Measurements from ENCODE around the gene ABCA9. TPM values are rescaled to one million over a fixed set of nuclear protein-coding genes. Genes with fewer than 3 reads are reported as not detected.

The ABCA9 gene
- polyA plus RNA-seq, 2 of the 4 experiments (the other 2 are of a cell fraction): 0.01 TPM; not detected in 1

DNA sequence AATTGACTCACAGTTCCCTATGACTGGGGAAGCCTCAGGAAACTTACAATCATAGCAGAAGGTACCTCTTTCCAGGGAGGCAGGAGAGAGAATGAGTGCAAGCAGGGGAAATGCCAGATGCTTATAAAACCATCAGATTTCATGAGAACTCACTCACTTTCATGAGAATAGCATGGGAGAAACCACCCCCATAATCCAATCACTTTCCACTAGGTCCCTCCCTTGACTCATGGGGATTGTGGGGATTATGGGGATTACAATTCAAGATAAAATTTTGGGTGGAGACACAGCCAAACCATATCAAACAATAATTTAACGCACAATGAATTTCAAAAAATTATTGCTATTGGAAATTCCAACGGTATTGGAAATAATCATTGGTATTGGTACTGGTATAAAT lies 15.1 kb downstream of the ABCA9 start:
- DNase-seq (ENCODE audit: low read depth in 1 of 2, low spot score in 1 of 2) (no peak), FAIRE-seq (no peak), ATAC-seq (no peak)
- TF ChIP-seq, protein P1, sequence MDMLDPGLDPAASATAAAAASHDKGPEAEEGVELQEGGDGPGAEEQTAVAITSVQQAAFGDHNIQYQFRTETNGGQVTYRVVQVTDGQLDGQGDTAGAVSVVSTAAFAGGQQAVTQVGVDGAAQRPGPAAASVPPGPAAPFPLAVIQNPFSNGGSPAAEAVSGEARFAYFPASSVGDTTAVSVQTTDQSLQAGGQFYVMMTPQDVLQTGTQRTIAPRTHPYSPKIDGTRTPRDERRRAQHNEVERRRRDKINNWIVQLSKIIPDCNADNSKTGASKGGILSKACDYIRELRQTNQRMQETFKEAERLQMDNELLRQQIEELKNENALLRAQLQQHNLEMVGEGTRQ (IDR thresholded peaks at IDR 0.05): no peak
- TF ChIP-seq, protein P2, sequence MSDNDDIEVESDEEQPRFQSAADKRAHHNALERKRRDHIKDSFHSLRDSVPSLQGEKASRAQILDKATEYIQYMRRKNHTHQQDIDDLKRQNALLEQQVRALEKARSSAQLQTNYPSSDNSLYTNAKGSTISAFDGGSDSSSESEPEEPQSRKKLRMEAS (IDR thresholded peaks at IDR 0.05): no peak
- TF ChIP-seq HEYL (CRISPR knock-in tag; IDR thresholded peaks at IDR 0.05) (no peak), RARB (CRISPR knock-in tag; IDR thresholded peaks at IDR 0.05) (no peak), SMC3 (IDR thresholded peaks at IDR 0.05) (no peak), NFE2L2 (conservative IDR thresholded peaks at IDR 0.05; ENCODE audit: low read length) (no peak), SREBF2 (IDR thresholded peaks at IDR 0.05) (no peak), CEBPB (IDR thresholded peaks at IDR 0.05) (no peak), HOXA7 (CRISPR knock-in tag; IDR thresholded peaks at IDR 0.05) (no peak), RAD21 (conservative IDR thresholded peaks at IDR 0.05 in 1 of 2, IDR thresholded peaks at IDR 0.05 in 1 of 2) (no peak)
- TF ChIP-seq, protein P3, sequence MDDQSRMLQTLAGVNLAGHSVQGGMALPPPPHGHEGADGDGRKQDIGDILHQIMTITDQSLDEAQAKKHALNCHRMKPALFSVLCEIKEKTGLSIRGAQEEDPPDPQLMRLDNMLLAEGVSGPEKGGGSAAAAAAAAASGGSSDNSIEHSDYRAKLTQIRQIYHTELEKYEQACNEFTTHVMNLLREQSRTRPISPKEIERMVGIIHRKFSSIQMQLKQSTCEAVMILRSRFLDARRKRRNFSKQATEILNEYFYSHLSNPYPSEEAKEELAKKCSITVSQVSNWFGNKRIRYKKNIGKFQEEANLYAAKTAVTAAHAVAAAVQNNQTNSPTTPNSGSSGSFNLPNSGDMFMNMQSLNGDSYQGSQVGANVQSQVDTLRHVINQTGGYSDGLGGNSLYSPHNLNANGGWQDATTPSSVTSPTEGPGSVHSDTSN (IDR thresholded peaks at IDR 0.05): no peak
- TF ChIP-seq, protein P4, sequence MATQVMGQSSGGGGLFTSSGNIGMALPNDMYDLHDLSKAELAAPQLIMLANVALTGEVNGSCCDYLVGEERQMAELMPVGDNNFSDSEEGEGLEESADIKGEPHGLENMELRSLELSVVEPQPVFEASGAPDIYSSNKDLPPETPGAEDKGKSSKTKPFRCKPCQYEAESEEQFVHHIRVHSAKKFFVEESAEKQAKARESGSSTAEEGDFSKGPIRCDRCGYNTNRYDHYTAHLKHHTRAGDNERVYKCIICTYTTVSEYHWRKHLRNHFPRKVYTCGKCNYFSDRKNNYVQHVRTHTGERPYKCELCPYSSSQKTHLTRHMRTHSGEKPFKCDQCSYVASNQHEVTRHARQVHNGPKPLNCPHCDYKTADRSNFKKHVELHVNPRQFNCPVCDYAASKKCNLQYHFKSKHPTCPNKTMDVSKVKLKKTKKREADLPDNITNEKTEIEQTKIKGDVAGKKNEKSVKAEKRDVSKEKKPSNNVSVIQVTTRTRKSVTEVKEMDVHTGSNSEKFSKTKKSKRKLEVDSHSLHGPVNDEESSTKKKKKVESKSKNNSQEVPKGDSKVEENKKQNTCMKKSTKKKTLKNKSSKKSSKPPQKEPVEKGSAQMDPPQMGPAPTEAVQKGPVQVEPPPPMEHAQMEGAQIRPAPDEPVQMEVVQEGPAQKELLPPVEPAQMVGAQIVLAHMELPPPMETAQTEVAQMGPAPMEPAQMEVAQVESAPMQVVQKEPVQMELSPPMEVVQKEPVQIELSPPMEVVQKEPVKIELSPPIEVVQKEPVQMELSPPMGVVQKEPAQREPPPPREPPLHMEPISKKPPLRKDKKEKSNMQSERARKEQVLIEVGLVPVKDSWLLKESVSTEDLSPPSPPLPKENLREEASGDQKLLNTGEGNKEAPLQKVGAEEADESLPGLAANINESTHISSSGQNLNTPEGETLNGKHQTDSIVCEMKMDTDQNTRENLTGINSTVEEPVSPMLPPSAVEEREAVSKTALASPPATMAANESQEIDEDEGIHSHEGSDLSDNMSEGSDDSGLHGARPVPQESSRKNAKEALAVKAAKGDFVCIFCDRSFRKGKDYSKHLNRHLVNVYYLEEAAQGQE (IDR thresholded peaks at IDR 0.05): no peak
- Histone ChIP-seq H3K27ac (no peak overlapping the region), H3K9me3 (no peaks in the 10 kb centered on the region), H3K4me1 (no peaks in the 10 kb centered on the region; the same call in 2 of the 3 replicates), H3K4me3 (no peak overlapping the region), H3K4me2 (no peak overlapping the region)
- WGBS (ENCODE audit: missing lambda C conversion rate): 54% methylated on average over 2 of the region's 2 CpGs
- ChIA-PET POLR2A (no interaction called here), CTCF (no interaction called here)

DNA sequence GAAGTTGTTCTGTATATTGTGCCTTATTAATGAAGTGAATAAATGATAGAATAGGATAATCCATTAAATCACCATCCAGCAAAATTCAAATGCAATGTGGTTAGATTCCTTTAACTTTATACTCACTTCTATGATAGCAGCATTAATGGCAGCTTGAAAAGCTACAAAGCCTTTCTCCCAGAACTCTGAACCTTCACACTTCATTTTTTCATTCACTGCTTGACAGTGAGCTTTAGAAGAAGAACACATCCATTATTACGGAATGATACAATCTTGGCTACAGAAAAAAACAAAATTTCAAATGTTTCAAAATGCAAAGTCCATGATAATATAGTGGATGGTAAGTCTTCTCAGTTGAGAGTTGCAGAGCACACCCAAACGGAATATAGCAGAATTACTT lies 16.4 kb downstream of the ABCA9 start:
- H3K4me3 ChIP-seq: no peak overlapping the region
- H3K4me2 ChIP-seq: no peak overlapping the region
- FAIRE-seq: no peak
- no peak overlapping the region for H3K27ac ChIP-seq
- CTCF ChIA-PET: interaction anchor here (1.1 kb wide), 1 partner anchor 265 kb away, joined by 3 read pairs; no protein-coding TSS in a partner anchor
- no peak for ATAC-seq
- TF ChIP-seq ESRRA (IDR thresholded peaks at IDR 0.05; ENCODE audit: borderline replicate concordance, low read length) (no peak), CEBPB (IDR thresholded peaks at IDR 0.05) (no peak), HDAC2 (IDR thresholded peaks at IDR 0.05) (no peak), EP300 (IDR thresholded peaks at IDR 0.05) (no peak), TFCP2L1 (CRISPR knock-in tag; IDR thresholded peaks at IDR 0.05) (no peak), RAD21 (conservative IDR thresholded peaks at IDR 0.05 in 1 of 2, IDR thresholded peaks at IDR 0.05 in 1 of 2) (no peak), ZFP36 (IDR thresholded peaks at IDR 0.05; ENCODE audit: borderline replicate concordance, partially characterized antibody) (no peak), MAFK (IDR thresholded peaks at IDR 0.05; ENCODE audit: partially characterized antibody) (no peak), POLR2A (IDR thresholded peaks at IDR 0.05; ENCODE audit: low read length) (no peak), GATA3 (IDR thresholded peaks at IDR 0.05; ENCODE audit: borderline replicate concordance) (no peak)
- TF ChIP-seq, protein P5, sequence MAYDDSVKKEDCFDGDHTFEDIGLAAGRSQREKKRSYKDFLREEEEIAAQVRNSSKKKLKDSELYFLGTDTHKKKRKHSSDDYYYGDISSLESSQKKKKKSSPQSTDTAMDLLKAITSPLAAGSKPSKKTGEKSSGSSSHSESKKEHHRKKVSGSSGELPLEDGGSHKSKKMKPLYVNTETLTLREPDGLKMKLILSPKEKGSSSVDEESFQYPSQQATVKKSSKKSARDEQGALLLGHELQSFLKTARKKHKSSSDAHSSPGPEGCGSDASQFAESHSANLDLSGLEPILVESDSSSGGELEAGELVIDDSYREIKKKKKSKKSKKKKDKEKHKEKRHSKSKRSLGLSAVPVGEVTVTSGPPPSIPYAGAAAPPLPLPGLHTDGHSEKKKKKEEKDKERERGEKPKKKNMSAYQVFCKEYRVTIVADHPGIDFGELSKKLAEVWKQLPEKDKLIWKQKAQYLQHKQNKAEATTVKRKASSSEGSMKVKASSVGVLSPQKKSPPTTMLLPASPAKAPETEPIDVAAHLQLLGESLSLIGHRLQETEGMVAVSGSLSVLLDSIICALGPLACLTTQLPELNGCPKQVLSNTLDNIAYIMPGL (CRISPR knock-in tag; IDR thresholded peaks at IDR 0.05; ENCODE audit: borderline replicate concordance): no peak
- TF ChIP-seq, protein P2 (IDR thresholded peaks at IDR 0.05): no peak
- TF ChIP-seq, protein P3 (IDR thresholded peaks at IDR 0.05): no peak
- TF ChIP-seq, protein P6, sequence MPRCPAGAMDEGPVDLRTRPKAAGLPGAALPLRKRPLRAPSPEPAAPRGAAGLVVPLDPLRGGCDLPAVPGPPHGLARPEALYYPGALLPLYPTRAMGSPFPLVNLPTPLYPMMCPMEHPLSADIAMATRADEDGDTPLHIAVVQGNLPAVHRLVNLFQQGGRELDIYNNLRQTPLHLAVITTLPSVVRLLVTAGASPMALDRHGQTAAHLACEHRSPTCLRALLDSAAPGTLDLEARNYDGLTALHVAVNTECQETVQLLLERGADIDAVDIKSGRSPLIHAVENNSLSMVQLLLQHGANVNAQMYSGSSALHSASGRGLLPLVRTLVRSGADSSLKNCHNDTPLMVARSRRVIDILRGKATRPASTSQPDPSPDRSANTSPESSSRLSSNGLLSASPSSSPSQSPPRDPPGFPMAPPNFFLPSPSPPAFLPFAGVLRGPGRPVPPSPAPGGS (IDR thresholded peaks at IDR 0.05): no peak
- POLR2A ChIA-PET: no interaction called here
- H3K4me1 ChIP-seq: no peaks in the 10 kb centered on the region; the same call in 2 of the 3 replicates
- 53% methylated on average over 2 of the region's 2 CpGs for WGBS (ENCODE audit: missing lambda C conversion rate)
- no peak for DNase-seq (ENCODE audit: low read depth in 1 of 2, low spot score in 1 of 2)
- no peaks in the 10 kb centered on the region for H3K9me3 ChIP-seq

All from A549 (cell line).